PFSK-1 (cell line): ENCODE data around the gene XXYLT1.

ENCODE experiments used
- FOXP2 ChIP-seq: optimal IDR thresholded peaks from 2 replicates; pipeline ENCODE3; 2011; ENCODE audit warnings: borderline replicate concordance, control low read depth, inconsistent platforms; ENCODE audit not compliant: insufficient read depth; ENCODE audit errors: extremely low read length, extremely low read depth
- POLR2AphosphoS5 ChIP-seq: IDR thresholded peaks from 2 replicates; pipeline ENCODE4 v1.6.1; 2012; ENCODE audit warnings: low read depth, mild to moderate bottlenecking, control low read depth, low read length, moderate library complexity
- REST ChIP-seq, 2 experiments: IDR thresholded peaks; 2 replicates each; pipeline versions ENCODE4 v1.6.1 to v1.8.0; 2011 to 2012; ENCODE audit warnings: low read depth in 2 of 2, low read length in 2 of 2, control low read depth in 1 of 2, inconsistent platforms in 1 of 2, mild to moderate bottlenecking in 1 of 2, moderate library complexity in 1 of 2; ENCODE audit not compliant: insufficient read depth in 1 of 2
- SIN3A ChIP-seq: IDR thresholded peaks from 2 replicates; pipeline ENCODE4 v1.6.1; 2012; ENCODE audit warnings: mild to moderate bottlenecking, low read length, moderate library complexity, borderline replicate concordance; ENCODE audit not compliant: insufficient read depth
- TAF1 ChIP-seq: IDR thresholded peaks from 2 replicates; pipeline ENCODE4 v1.6.1; 2012; ENCODE audit warnings: low read length, control low read depth, borderline replicate concordance; ENCODE audit not compliant: insufficient read depth

The XXYLT1 gene

DNA sequence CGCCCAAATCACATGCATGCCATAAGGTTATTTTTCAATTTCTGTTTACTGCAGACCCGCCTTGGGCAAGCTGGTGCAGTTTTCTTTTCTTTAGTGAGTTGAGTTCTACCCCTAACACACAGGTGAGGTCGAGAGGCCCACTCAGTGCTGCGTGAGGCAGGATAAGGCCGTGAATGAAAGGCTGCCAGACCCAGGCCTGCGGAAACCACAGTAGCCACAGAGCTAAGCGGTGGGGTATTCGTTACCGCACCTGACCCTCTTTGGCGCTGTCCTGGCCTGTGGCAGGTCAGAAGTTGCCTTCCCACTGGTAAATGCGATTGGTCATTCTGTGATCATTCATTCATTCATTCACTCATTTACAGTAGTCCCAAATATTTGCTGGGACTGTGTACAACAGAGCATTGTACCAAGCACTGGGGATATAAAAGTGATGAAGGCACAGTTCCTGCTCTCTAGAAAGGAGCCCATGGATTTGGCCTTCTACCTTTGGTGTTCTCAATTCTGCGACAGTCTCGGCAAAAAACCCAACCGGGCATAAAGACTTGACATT is 144.8 kb downstream of the XXYLT1 start:
- no peak for TF ChIP-seq FOXP2
- no peak for TF ChIP-seq SIN3A
- no peak for TF ChIP-seq REST (IDR thresholded peaks at IDR 0.05; ENCODE audit: insufficient read depth in 1 of 2, low read depth in 2 of 2, low read length in 2 of 2)

- TF ChIP-seq SIN3A (no peak), REST (IDR thresholded peaks at IDR 0.05; ENCODE audit: insufficient read depth in 1 of 2, low read depth in 2 of 2, low read length in 2 of 2) (no peak), TAF1 (no peak), FOXP2 (no peak), POLR2AphosphoS5 (no peak)
These were observed 145.3 kb downstream of the XXYLT1 start for GRCh38 chr3:195125646-195126045.

DNA sequence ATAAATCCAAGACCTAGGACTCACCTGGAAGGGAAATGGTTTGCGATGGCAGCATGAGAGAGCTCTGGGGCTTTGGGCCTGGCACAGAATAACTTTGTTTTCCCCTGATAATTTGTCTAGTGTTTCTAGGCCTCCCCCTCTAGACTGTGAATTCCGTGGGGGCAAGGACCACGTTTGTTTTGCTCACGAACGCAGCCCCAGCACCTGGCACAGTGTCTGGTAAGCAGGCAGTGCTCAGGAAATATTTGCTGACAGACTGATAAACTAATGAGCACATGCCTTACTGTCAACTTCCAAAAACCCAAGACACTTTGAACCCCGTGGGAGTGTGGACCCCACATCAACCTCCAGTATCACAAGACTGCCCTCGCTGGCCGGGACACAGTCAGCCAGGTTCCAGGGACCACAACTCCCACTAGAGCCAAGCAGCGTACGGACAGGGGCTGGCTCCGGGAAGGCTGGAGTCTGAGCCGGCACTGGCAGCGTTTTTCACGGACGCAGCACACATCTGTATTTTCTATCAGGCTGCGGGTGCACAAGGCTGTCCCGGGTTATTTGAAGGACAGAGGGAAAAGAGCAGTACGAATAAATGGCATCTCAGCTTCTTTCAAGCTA is 146.5 kb downstream of the XXYLT1 start:
- TF ChIP-seq REST (IDR thresholded peaks at IDR 0.05; ENCODE audit: insufficient read depth in 1 of 2, low read depth in 2 of 2, low read length in 2 of 2) = no peak
- no peak for TF ChIP-seq TAF1
- TF ChIP-seq FOXP2 = no peak
- no peak for TF ChIP-seq POLR2AphosphoS5
- TF ChIP-seq SIN3A = no peak

DNA sequence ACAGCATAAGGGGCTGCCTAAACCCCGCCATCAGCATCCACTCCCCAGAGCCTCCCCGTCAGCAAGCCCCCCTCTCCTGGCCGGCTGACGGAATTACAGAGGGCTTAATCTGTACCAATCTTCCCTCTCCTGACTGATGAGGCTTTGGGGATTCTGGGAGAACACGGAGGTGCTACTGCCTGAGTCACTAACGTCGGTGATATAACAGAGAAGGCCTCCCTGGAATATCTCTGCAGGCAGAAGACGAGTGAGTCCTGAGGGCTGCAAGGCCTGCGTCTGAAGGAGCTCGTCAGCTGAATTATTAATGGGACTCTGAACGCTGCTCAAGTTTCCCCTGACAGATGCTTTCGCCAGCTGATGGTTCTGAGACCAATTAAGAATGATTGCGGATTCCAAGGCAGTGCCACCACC is 147.7 kb downstream of the XXYLT1 start:
- no peak for TF ChIP-seq REST (IDR thresholded peaks at IDR 0.05; ENCODE audit: insufficient read depth in 1 of 2, low read depth in 2 of 2, low read length in 2 of 2)

- TF ChIP-seq SIN3A (no peak), POLR2AphosphoS5 (no peak), FOXP2 (no peak), REST (IDR thresholded peaks at IDR 0.05; ENCODE audit: insufficient read depth in 1 of 2, low read depth in 2 of 2, low read length in 2 of 2) (no peak), TAF1 (no peak)
These were observed 148.7 kb downstream of the XXYLT1 start for GRCh38 chr3:195122261-195122660.
